Thymus (tissue), 11 donors: ENCODE data around the gene IQGAP3. TPM values are rescaled to one million over a fixed set of nuclear protein-coding genes. Genes with fewer than 3 reads are reported as not detected.

Experiments used
- DNase-seq, 9 donors: peaks; one replicate each; pipeline ENCODE4 v3.0.0-alpha.2; 2013; ENCODE audit warnings: low spot score in 9 of 9, low read depth in 6 of 9, missing footprints in 1 of 9
- H3K27ac ChIP-seq, 2 donors: one replicate each; pipeline ENCODE4 v1.5.1; 2013; ENCODE audit warnings: control low read depth in 1 of 2, low read depth in 1 of 2, low read length in 1 of 2, mild to moderate bottlenecking in 1 of 2, moderate library complexity in 1 of 2
- H3K27me3 ChIP-seq, 2 donors: one replicate each; pipeline ENCODE4 v1.5.1; 2013; ENCODE audit warnings: low read length in 1 of 2; ENCODE audit not compliant: control insufficient read depth in 2 of 2, insufficient read depth in 1 of 2
- H3K36me3 ChIP-seq, 2 donors: one replicate each; pipeline ENCODE4 v1.5.1; 2013; ENCODE audit warnings: low read length in 1 of 2, mild to moderate bottlenecking in 1 of 2, moderate library complexity in 1 of 2; ENCODE audit not compliant: control insufficient read depth in 2 of 2, insufficient read depth in 2 of 2
- H3K4me1 ChIP-seq, 2 donors: one replicate each; pipeline ENCODE4 v1.5.1; 2013; ENCODE audit warnings: low read length in 2 of 2; ENCODE audit not compliant: control insufficient read depth in 2 of 2, insufficient read depth in 2 of 2
- H3K4me3 ChIP-seq, 2 donors: one replicate each; pipeline ENCODE4 v1.5.1; 2013; ENCODE audit warnings: low read length in 2 of 2, control low read depth in 1 of 2, mild to moderate bottlenecking in 1 of 2
- H3K9me3 ChIP-seq, 2 donors: one replicate each; pipeline ENCODE4 v1.5.1; 2013; ENCODE audit warnings: low read length in 1 of 2, mild to moderate bottlenecking in 1 of 2; ENCODE audit not compliant: control insufficient read depth in 2 of 2, insufficient read depth in 1 of 2
- WGBS: extraction: QIAGEN DNeasy Blood & Tissue Kit; methylation state at CpG from one replicate; pipeline ENCODE4 v1.1.7; 2013; 5-methylcytosine and 5-hydroxymethylcytosine counted together
- polyA plus RNA-seq: library from polyadenylated mRNA; stranded (reverse); fragments of 200-250 nt; gene quantifications from one replicate; pipeline ENCODE4 v1.2.3, GENCODE V29; 2013
- total RNA-seq: library from RNA; stranded (reverse); fragments of 120-200 nt; gene quantifications from one replicate; pipeline ENCODE4 v1.2.4, GENCODE V29; 2013
- donor health status: healthy.

The IQGAP3 gene
- total and polyA plus RNA-seq, 2 donors = 1.0 to 2.5 TPM

- no peaks in the 10 kb centered on the region for H3K9me3 ChIP-seq
- H3K27ac ChIP-seq = peak overlapping the region in 1 of 2 donors; percentile 37
- DNase-seq = no peak
- no peaks in the 10 kb centered on the region for H3K27me3 ChIP-seq
- H3K4me3 ChIP-seq = no peak overlapping the region
- H3K4me1 ChIP-seq = peaks cover 13 to 49% of the 10 kb centered on the region in 2 donors
- peaks cover 64 to 87% of the 10 kb centered on the region in 2 donors for H3K36me3 ChIP-seq
- WGBS = 97% methylated on average over 2 of the region's 2 CpGs
Observed at GRCh38 chr1:156483397-156483796, 89.0 kb downstream of the IQGAP3 start.

GRCh38 chr1:156482276-156482675 is 90.1 kb downstream of the IQGAP3 start:
- H3K4me3 ChIP-seq = no peak overlapping the region
- no peak for DNase-seq
- no peaks in the 10 kb centered on the region for H3K9me3 ChIP-seq
- peaks cover 74 to 89% of the 10 kb centered on the region in 2 donors for H3K36me3 ChIP-seq
- peak overlapping the region in 1 of 2 donors; percentile 6 for H3K27ac ChIP-seq
- H3K27me3 ChIP-seq = no peaks in the 10 kb centered on the region
- WGBS = 96% methylated on average over 19 of the region's 19 CpGs
- peaks cover 7 to 38% of the 10 kb centered on the region in 2 donors for H3K4me1 ChIP-seq

- no peak for DNase-seq
- Histone ChIP-seq H3K4me3 (no peak overlapping the region), H3K36me3 (peaks cover 82 to 93% of the 10 kb centered on the region in 2 donors), H3K27me3 (no peaks in the 10 kb centered on the region), H3K9me3 (no peaks in the 10 kb centered on the region), H3K4me1 (peaks cover 7 to 32% of the 10 kb centered on the region in 2 donors), H3K27ac (peak overlapping the region; percentile 34 to 39)
- 93% methylated on average over 5 of the region's 5 CpGs for WGBS
Observed at GRCh38 chr1:156481527-156481926, 90.8 kb downstream of the IQGAP3 start.

GRCh38 chr1:156480411-156481192 is 91.8 kb downstream of the IQGAP3 start:
- peak in 7 of 9 donors; percentile 62 to 90 (median 81) for DNase-seq
- Histone ChIP-seq H3K4me1 (peaks cover 7 to 32% of the 10 kb centered on the region in 2 donors), H3K36me3 (peaks cover 86 to 99% of the 10 kb centered on the region in 2 donors), H3K27me3 (no peaks in the 10 kb centered on the region), H3K27ac (peak overlapping the region in 1 of 2 donors; percentile 28), H3K4me3 (no peak overlapping the region), H3K9me3 (no peaks in the 10 kb centered on the region)
- 38% methylated on average over 34 of the region's 34 CpGs for WGBS

- WGBS = 82% methylated on average over 4 of the region's 4 CpGs
Observed at GRCh38 chr1:156480016-156480370, 92.4 kb downstream of the IQGAP3 start.

GRCh38 chr1:156479093-156480015 is 93.0 kb downstream of the IQGAP3 start:
- H3K27ac ChIP-seq = no peak overlapping the region
- no peak overlapping the region for H3K4me3 ChIP-seq
- H3K4me1 ChIP-seq = peaks cover 5 to 22% of the 10 kb centered on the region in 2 donors
- DNase-seq = no peak
- H3K9me3 ChIP-seq = no peaks in the 10 kb centered on the region
- no peaks in the 10 kb centered on the region for H3K27me3 ChIP-seq
- H3K36me3 ChIP-seq = peaks cover 92 to 99% of the 10 kb centered on the region in 2 donors
- WGBS = 98% methylated on average over 15 of the region's 15 CpGs

More at GRCh38 chr1:156480016-156480370, 92.4 kb downstream of the IQGAP3 start:
- DNase-seq = no peak
- H3K4me1 ChIP-seq = peaks cover 5 to 29% of the 10 kb centered on the region in 2 donors
- no peaks in the 10 kb centered on the region for H3K27me3 ChIP-seq
- H3K4me3 ChIP-seq = no peak overlapping the region
- no peak overlapping the region for H3K27ac ChIP-seq
- H3K9me3 ChIP-seq = no peaks in the 10 kb centered on the region
- peaks cover 92 to 99% of the 10 kb centered on the region in 2 donors for H3K36me3 ChIP-seq

GRCh38 chr1:156478250-156478627 is 94.1 kb downstream of the IQGAP3 start:
- H3K27me3 ChIP-seq = no peaks in the 10 kb centered on the region
- DNase-seq = no peak
- no peak overlapping the region for H3K4me3 ChIP-seq
- WGBS = 98% methylated on average over 8 of the region's 8 CpGs
- no peak overlapping the region for H3K27ac ChIP-seq
- H3K4me1 ChIP-seq = peaks cover 5 to 15% of the 10 kb centered on the region in 2 donors
- H3K9me3 ChIP-seq = no peaks in the 10 kb centered on the region
- H3K36me3 ChIP-seq = peaks cover 97 to 99% of the 10 kb centered on the region in 2 donors

GRCh38 chr1:156477526-156478249 is 94.7 kb downstream of the IQGAP3 start:
- Histone ChIP-seq H3K27ac (no peak overlapping the region), H3K9me3 (no peaks in the 10 kb centered on the region), H3K4me3 (no peak overlapping the region), H3K4me1 (peaks cover 5 to 15% of the 10 kb centered on the region in 2 donors), H3K36me3 (peaks cover 96 to 99% of the 10 kb centered on the region in 2 donors), H3K27me3 (no peaks in the 10 kb centered on the region)
- no peak for DNase-seq
- 99% methylated on average over 3 of the region's 3 CpGs for WGBS
